NCI-H2227 treated with DMSO at 0.1 percent for 48 hours (cell line): ENCODE data around the gene IQCC.
"Not testable (repeated sequence)": the region's sequence is repeated elsewhere in the genome, so short reads cannot be mapped to it uniquely, and the experiment has no call there.

Source experiments
- DNase-seq: peaks from one replicate; lab custom pipeline; 2025; lab: John Stamatoyannopoulos, UW

IQCC gene

GRCh38 chr1:32205401-32206370 is at the start of gene IQCC:
TSS of gene IQCC (plus strand) at chr1:32205671. CDS start at chr1:32205682, 11 bp downstream.
- peak; percentile 86 for DNase-seq

DNA sequence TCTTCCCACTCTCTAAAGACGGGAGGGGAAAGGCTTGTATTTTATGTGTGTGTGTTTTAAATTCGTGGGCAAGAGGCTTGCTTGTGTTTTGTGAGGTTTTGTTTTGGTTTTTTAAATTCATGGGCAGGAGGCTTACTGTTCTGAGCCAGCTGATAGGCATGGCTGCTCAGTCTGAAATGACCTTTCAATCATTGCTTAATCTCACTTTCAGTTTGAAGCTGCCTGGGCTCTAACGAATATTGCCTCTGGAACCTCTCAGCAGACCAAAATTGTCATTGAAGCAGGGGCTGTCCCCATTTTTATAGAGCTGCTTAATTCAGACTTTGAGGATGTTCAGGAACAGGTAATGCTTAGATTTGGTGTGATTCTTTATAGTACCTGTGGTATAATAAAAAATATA is 46.3 kb upstream of the IQCC start:
- no peak for DNase-seq

DNA sequence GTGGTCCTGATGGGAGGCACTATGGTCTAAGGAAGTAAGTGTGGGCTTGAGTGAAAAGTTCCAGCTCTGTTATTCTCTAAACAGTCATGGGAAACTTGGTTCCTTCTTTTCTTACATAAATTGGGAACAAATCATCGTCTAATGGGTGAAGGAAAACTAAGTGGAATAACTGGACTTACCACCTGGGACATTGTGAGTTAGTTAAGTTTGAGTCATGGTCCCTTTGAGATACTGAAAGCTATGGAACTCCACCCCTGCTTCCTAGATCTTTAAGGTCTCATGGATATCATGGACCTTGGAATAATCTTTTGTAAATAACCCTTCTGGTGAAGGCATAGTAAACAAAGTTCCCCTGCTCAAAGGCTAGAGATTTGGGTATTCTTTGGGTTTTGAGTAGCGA is 42.1 kb upstream of the IQCC start:
- no peak for DNase-seq

DNA sequence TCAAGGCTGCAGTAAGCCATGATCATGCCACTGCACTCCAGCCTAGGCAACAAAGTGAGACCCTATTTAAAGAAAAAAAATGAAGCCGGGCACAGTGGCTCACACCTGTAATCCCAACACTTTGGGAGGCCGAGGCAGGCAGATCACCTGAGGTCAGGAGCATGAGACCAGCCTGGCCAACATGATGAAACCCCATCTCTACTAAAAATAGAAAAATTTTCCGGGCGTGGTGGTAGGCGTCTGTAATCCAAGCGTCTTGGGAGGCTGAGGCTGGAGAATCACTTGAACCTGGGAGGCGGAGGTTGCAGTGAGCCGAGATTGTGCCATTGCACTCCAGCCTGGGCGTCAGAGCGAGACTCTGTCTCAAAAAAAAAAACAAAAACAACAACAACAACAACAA is 39.8 kb upstream of the IQCC start:
- not testable (repeated sequence) for DNase-seq

GRCh38 chr1:32170991-32171390 is 34.5 kb upstream of the IQCC start:
- no peak for DNase-seq

DNA sequence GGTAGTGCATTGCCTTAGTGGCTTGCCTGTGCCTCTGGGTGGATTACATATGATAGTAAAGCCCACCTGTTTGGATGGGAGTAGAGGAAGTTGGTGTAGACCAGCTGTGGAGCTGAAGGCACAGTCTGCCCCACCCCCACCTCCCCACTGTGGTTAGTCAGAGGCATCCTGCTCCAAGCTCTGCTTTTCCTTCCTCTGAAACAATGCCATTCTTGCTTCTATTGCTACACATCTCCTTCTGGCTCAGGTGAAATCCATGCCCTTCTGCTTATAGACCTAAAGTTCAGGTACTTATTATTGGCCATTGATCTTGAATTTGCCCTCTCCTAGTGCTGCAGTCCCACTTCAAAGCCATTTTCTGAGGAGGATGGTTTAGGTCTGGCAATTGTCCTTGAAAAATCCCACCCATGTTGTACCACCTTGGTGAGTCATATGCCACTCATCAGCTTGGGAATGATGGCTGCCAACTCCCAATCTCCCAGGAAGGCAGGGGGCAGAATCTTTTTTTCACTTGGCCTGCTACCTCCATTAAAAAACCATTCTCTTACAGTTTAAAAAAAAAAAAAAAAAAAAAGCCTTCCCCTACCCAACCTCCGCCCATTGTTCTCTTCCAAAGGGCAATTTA is 32.7 kb upstream of the IQCC start:
- no peak for DNase-seq

DNA sequence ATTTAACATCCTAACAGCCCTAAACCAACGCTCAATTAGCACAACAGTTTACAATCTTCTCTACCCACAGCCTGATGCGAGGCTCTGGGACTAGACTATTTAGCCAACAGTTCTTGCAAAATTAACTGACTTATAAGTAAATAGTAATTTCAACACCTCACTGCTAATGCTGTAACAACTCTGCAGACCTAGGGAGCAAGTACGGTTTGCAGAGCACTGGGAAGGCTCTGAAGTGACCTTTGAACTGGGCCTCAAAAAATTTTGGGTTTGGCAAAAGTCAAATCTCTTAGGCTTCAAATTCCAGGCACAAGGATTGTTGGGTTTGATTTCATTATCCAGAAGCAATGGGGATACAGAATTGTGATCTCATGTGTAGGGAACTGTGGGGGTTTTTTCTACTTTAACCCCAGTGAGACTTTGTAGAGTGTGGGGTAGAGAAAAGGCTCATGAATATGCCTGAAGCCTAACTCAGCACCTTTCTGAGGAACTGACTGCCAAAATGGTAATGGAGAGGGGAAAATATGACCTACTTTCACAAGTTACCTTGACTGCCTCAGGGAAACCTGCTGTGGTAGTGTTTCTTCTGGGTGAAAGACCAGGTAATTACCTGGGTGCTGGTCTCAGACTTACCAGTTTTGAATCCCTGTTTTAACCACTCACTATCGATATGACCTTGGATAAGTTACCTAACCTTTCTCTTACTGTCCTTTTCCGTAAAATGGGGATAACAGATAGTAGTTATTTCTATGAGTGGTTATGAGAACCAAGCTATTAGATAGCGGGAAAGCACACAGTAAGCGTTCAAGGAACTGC is 26.9 kb upstream of the IQCC start:
- no peak for DNase-seq

- no peak for DNase-seq
Measured at GRCh38 chr1:32179193-32179442, 26.4 kb upstream of the IQCC start.

DNA sequence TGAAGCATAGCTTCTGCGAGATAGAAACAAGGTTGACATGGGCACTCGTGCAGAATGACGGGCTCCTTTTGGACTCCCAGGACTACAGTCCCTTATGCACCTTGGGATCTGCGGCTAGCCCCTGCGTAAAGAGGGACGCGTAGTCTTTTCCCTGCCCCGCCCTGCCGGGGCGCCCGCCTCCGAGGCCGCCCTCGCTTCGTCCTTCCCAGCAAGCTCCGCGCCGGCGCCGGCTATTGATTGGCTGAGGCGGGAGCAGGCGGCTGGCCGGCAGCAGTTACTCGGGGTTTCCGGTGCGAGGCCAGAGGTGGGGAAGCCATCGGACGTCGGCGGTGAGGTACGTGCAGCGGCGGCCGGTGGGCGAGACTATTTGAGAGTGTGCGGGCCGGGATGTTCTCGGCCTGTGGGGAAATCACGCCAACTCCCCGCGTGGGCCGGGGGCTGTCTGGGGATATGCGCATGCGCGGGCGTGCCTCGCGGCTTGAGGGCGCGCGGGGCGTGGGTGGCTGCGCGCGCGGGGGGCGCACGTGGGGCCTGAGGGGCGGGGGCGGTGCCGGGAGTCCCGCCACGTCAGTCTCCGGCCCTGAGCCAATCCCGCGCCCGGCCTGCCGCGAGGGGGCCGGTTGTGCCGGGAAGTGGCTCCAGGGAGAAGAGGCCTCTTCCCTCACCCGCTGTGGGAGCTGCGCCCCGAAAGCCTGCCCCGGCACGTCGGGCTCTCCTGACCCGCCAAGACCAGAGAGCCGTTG is 25.9 kb upstream of the IQCC start, which contains the start of gene TXLNA:
Gene TXLNA (plus strand): TSS at position 233 of the 743 bp plus-strand sequence. CDS start 671 bp downstream, outside the sequence.
- peak; percentile 91 for DNase-seq

DNA sequence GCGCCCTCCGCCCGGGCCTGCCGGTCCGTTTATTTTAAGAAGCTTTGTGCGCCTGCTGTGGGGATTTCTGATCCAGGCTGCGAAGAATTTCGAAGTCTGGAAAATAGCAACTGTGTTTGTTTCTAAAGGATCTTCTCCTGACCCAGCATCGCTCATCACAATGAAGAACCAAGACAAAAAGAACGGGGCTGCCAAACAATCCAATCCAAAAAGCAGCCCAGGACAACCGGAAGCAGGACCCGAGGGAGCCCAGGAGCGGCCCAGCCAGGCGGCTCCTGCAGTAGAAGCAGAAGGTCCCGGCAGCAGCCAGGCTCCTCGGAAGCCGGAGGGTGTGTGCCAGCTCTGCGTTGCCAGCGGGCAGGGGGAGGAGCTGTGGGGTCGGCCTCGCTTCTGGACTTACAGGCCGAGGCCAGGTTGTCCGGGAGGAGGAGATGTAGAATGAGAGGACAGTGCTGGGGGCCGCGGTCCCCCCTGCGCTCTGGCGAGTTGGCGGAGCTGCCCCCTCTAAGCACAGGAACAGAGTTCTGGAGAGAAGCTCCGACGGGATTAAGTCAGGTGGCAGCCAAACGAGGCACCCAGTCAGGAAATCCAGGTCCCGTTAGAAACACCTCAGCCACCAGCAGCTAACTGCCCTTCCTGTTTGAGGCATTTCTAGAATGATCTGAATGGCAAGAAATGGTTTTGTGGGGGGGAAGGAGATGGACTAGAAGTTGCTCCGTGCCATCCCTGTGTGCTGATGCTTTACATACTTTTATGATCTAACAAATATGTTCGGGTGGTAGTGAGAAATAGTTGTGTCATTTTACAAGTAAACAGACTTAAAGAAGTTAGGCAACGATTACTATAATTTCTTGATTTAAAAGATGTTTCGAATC is 25.0 kb upstream of the IQCC start:
- peak; percentile 63 for DNase-seq

DNA sequence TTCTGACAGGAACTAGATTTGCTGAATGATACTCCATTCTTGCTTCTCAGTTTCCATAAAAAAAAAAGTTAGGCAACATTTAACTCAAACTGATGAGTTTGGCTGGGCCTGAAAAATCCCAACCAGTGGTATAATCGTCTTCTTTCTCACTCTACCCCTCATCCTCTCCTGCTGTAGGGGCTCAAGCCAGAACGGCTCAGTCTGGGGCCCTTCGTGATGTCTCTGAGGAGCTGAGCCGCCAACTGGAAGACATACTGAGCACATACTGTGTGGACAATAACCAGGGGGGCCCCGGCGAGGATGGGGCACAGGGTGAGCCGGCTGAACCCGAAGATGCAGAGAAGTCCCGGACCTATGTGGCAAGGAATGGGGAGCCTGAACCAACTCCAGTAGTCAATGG is 24.4 kb upstream of the IQCC start:
- DNase-seq: no peak

- no peak for DNase-seq
Measured at GRCh38 chr1:32181563-32181962, 23.9 kb upstream of the IQCC start.

- no peak for DNase-seq
Measured at GRCh38 chr1:32182060-32182459, 23.4 kb upstream of the IQCC start.

DNA sequence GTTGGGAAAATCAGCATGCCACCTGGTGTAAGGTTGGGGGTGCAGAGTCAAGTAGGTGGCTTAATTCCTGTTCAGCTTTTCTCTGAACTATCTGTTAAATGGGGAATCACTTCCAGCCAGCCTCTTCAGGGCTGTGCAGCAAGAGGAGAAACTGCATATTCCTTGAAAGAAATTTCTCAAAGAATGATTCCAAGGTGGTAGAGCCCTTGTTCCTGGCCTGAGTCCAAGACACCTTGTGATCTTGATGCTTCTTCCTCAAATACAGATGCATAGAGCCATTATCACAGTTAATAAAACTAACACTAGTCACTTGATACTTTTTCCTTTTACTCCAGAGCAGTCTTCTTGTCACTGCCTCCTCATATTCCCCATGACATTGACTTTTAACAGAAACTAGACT is 20.8 kb upstream of the IQCC start:
- DNase-seq: no peak

DNA sequence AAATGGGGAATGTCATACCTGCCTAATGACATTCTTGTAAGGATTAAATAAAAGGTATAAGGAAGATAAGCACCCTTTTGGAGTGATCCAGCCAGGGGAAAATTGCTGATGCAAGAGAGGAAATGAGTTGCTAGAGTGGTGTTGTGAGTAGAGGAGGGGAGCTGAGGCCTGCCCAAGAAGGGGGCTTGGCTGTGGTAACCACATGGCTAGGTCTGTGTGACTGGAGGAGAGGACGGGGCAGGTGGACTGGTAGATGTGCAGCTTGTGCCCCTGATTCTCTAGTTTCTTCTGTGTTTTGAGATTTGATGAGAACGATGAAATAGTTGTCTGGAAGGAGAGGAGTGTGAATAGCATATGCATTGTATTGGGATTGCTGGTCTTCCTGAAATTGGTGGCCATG is 19.4 kb upstream of the IQCC start:
- DNase-seq: no peak

- DNase-seq: no peak
Measured at GRCh38 chr1:32186491-32186890, 19.0 kb upstream of the IQCC start.

GRCh38 chr1:32187850-32188249 is 17.6 kb upstream of the IQCC start:
- DNase-seq: no peak

GRCh38 chr1:32192220-32192948 is 13.1 kb upstream of the IQCC start:
- no peak for DNase-seq

- no peak for DNase-seq
Measured at GRCh38 chr1:32194984-32195383, 10.5 kb upstream of the IQCC start.

DNA sequence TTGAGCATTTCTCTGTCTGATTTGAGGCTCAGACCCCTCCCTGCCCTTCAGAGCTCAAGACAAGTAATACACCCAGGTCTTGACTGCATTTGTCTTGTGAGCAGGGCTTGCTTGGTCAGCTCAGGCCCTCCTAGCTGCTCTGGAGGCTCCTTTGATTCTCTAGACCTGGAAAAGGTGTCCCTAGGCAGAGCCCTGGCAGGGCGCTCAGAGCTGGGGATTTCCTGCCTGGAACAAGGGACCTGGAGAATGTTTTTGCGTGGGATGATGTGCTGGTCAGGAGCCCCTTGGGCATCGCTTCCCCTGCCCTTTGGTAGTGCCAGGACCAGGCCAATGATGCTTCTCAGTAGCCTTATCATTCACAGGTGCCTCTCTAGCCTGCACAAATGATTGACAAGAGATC is 9.9 kb upstream of the IQCC start:
- no peak for DNase-seq
